HG03558 (cell line): ENCODE results near the gene ALDH2.
"Not testable (repeated sequence)": the region's sequence is repeated elsewhere in the genome, so short reads cannot be mapped to it uniquely, and the experiment has no call there.

Experiments used
- ATAC-seq: cut with Tn5 transposase; IDR thresholded peaks from one replicate; pipeline ENCODE4 v1.9.1; 2021; ENCODE audit warnings: moderate number of reproducible peaks; ENCODE audit not compliant: unreplicated experiment; ENCODE audit errors: extremely low read depth

ALDH2 gene

DNA sequence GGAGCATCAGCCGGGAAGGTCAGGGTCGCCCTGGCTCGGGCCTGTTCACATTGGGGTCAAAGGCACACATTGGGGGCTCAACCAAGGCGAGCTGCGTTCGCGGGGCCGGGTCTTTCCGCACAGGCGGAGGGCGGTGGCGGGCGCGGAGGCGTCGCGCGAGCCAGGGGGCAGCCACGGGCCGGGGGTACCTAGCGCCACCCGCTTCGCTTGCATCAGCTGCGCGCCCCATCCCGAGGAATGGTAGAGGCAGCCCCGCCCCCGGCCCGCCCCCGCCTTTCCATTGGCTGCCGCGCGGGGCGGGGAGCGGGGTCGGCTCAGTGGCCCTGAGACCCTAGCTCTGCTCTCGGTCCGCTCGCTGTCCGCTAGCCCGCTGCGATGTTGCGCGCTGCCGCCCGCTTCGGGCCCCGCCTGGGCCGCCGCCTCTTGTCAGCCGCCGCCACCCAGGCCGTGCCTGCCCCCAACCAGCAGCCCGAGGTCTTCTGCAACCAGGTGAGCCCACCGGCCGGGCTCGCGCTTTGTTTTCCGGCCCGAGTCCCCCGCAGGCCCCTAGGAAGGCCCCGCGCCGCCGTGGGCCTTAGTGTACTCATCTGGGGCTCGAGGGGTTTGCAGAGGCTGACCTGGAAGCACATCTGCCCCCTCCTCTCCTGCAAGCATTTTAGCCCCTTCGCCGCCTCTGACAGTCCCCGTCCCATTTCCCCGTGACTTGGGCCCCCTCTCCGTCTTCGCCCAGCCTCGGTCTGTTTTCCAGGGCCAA is at the start of gene ALDH2:
Gene ALDH2, plus strand, starts transcription at position 326 of the 754 bp plus-strand sequence. Its CDS starts 50 bp downstream, at position 376.
- no peak for ATAC-seq

- not testable (repeated sequence) for ATAC-seq
Observed at GRCh38 chr12:111719316-111719715, 47.4 kb upstream of the ALDH2 start.

- no peak for ATAC-seq
Observed at GRCh38 chr12:111720457-111720856, 46.3 kb upstream of the ALDH2 start.

- not testable (repeated sequence) for ATAC-seq
Observed at GRCh38 chr12:111723646-111724360, 42.9 kb upstream of the ALDH2 start.

- no peak for ATAC-seq
Observed at GRCh38 chr12:111728795-111729194, 37.9 kb upstream of the ALDH2 start.

DNA sequence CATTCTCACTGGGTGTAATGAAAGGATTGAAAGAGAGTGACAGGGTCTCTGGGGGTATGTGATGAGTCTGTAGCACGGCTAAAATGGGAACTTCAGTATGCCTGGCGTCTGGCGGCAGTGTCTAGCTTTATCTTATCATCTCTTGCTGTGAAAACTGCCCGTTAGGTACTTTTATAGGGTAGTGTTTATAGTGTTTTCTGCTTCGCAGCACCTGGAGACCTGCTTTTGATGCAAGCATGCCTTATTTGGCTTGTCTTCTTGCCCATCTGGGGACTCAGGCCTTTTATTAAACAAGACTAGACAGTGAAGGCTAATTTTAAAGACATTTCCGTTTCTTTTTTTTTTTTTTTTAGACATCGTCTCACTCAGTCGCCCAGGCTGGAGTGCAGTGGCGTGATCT is 36.3 kb upstream of the ALDH2 start:
- ATAC-seq = no peak

DNA sequence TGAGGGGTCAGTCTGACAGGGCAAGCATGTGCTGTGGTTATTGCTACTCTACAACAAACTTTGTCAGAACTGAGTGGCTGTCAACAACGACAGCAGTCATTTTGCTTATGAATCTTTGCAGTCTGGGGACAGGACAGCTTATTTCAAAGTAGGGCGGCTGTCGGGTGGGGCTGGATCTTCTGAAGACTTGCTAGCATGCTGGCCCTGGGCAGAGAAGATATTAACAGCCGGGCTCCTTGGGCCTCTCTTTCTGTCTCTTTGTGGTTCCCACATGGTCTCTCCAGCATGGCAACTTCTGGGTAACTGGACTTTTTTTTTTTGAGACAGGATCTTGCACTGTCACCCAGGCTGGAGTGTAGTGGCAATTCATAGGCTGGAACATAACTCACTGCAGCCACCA is 33.9 kb upstream of the ALDH2 start:
- ATAC-seq = no peak

GRCh38 chr12:111733340-111733915 is 33.3 kb upstream of the ALDH2 start:
- no peak for ATAC-seq

- ATAC-seq = not testable (repeated sequence)
Observed at GRCh38 chr12:111739524-111739923, 27.2 kb upstream of the ALDH2 start.

GRCh38 chr12:111741235-111741812 is 25.4 kb upstream of the ALDH2 start:
- ATAC-seq = no peak

DNA sequence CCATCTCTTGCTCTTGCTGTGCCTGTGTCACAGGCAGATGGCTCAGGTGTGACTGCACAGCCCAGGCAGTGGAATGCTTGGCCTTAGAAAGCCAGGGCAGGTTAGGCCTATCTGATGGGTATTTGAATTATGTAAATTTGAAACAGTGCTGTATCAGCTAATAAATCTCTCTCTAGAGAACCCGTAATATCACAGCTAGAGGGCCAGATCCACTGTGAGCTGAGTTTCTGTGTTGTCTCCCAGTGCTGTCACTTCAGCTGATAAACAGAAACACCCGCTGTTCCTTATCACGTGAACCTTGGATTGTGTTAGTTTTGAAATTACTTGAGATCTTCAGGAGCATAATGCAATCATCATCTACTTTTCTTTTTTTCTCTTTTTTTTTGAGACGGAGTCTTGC is 21.5 kb upstream of the ALDH2 start:
- ATAC-seq = no peak

GRCh38 chr12:111747333-111747732 is 19.4 kb upstream of the ALDH2 start:
- no peak for ATAC-seq

DNA sequence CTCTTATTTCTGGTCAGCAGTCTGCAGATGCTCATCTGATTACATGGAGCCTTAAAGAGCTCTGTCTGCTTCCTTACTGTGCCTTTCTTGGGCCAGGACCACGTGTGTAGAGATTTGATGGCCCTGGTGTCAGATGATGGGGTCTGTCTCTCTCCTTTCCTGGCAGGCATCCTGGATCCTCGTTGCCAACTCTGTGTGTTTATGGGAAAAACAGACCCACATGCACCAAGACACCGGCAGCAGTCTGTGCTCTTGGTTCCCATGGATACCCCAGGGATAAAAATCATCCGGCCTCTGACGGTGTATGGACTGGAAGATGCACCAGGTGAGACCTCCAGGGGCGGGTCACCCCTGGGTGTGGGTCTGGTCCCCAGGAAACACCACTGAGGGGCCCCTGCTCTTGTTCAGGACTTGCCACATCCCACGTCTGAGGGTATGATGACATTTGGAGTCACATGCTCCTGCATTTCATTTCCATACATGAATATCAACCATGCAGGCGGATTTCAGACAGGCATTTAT is 18.5 kb upstream of the ALDH2 start:
- no peak for ATAC-seq

DNA sequence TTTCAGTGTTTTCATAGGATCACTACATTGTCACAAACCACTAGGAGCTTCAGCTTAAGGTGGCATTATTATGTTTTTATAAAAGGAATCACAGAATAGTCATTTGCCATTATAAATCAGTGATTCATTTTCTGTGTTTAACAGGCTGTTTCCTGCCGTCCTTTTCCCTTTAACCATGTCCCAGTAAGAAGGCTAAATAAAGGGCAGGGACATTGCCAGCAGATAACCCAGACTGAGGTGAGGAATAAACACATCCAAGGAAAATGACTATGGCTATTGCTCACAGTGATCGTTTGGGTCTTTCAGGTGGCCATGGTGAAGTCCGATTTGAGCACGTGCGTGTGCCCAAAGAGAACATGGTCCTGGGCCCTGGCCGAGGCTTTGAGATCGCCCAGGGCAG is 17.9 kb upstream of the ALDH2 start:
- ATAC-seq = no peak

GRCh38 chr12:111749391-111749790 is 17.3 kb upstream of the ALDH2 start:
- no peak for ATAC-seq

DNA sequence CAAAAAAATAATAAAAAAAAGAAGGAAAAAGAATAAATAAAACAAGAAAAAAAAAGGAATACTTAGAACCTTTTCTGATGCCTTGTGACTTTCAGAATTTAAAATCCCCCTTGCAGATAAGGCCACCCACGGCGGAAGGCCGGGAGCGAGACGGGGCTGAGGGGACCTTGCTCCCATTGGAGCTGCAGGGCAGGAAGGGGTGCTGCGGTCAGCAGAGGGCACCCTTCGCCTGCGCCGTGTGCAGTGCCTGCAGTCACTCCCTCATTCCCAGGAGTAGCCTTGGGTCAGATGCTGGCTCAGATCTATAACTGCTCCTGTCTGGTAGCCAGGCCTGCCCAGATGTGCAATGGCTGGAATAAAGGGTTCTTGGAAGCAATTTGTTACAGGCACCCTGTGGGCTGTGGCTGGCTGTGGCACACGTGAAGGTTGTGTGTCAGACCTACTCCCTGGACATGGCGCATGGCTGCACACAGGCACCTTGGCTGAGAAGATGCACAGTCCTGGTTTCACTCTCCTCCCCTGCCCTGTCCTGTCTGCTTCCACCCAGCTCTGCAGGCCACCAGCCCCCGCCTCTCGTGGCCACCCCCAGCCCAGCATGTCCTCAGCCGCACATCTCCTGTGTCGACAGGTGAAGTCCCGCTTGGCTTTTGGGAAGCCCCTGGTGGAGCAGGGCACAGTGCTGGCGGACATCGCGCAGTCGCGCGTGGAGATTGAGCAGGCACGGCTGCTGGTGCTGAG is 13.4 kb upstream of the ALDH2 start:
- ATAC-seq = no peak

DNA sequence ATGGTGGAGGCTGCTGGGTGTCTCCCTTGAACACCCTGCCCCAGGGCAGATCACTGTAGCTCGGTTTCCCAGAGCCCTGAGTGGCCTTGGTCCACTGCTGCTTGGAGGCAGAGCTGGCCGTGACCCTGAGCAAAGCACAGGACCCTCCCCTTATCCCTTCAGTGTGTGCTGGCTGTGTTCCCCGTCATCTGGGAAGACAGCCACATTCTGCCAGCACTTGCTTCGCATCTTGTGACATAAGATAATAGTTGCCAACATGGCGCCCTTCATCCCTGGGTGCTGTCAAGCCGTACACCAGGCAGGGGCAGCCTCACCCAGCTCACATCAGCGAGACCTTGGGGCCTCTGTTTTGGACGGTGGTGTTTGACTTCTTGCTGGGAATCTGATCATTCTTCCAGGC is 12.1 kb upstream of the ALDH2 start:
- no peak for ATAC-seq

- ATAC-seq = no peak
Observed at GRCh38 chr12:111756196-111756595, 10.5 kb upstream of the ALDH2 start.

- no peak for ATAC-seq
Observed at GRCh38 chr12:111756681-111757080, 10.1 kb upstream of the ALDH2 start.
